SK-N-MC (cell line): ENCODE measurements around the gene SLC9A9.

Source experiments
- DNase-seq: peaks from one replicate; pipeline ENCODE4 v3.0.0-alpha.2; 2011; ENCODE audit warnings: low read depth, low spot score
- H3K27ac ChIP-seq: fragments of 200-600 bp; sonication (generic); 2 replicates; pipeline ENCODE4 v1.5.1; 2016; ENCODE audit warnings: mixed run types
- H3K36me3 ChIP-seq: fragments of 200-600 bp; sonication (generic); 2 replicates; pipeline ENCODE4 v1.6.1; 2017; ENCODE audit warnings: antibody characterized with exemption, low read length, mixed read lengths; ENCODE audit not compliant: insufficient read depth
- H3K4me3 ChIP-seq: fragments of 200-600 bp; sonication (generic); 2 replicates; pipeline ENCODE4 v1.5.1; 2016
- H3K9ac ChIP-seq: fragments of 200-600 bp; sonication (generic); 2 replicates; pipeline ENCODE4 v1.8.0; 2017; ENCODE audit warnings: mixed run types, mixed read lengths; ENCODE audit not compliant: insufficient read length
- H3K9me3 ChIP-seq: fragments of 200-600 bp; sonication (generic); 2 replicates; pipeline ENCODE4 v1.6.1; 2017; ENCODE audit warnings: low read depth, mild to moderate bottlenecking, antibody characterized with exemption, low read length, moderate library complexity, mixed read lengths
- EZH2 ChIP-seq: fragments of 200-600 bp; sonication (generic); IDR thresholded peaks from one replicate; pipeline ENCODE4 v1.6.1; 2017; ENCODE audit warnings: antibody characterized with exemption
- FOXP2 ChIP-seq: optimal IDR thresholded peaks from 2 replicates; pipeline ENCODE3; 2011; ENCODE audit warnings: mild to moderate bottlenecking, moderate library complexity; ENCODE audit not compliant: insufficient read depth; ENCODE audit errors: extremely low read length, control extremely low read depth
- POLR2AphosphoS5 ChIP-seq: IDR thresholded peaks from 2 replicates; pipeline ENCODE4 v1.6.1; 2012; ENCODE audit warnings: mild to moderate bottlenecking, low read depth, low read length, borderline replicate concordance

SLC9A9 gene

DNA sequence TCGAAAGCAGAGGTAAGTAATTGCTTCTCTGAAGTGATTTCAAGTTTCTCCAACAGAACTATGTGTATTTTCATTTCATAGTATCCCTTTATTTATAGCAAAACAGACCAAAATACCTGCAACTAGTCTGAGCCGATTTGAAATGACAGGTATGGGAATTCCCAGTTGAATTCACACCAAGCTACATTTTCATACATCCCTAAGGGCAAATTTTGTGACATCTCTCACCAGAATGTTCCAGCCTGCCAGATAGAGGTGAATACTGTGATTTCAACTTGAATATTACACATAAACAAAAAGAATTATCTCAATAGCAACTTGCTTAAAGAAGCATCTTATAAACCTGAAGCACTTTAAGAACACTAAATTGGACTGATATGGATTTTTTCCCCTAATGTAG is 235.7 kb downstream of the SLC9A9 start:
- Histone ChIP-seq H3K9ac (no peak overlapping the region), H3K9me3 (no peaks in the 10 kb centered on the region), H3K36me3 (no peaks in the 10 kb centered on the region), H3K4me3 (no peak overlapping the region), H3K27ac (no peak overlapping the region)
- TF ChIP-seq EZH2 (no peak), FOXP2 (no peak), POLR2AphosphoS5 (no peak)
- no peak for DNase-seq

DNA sequence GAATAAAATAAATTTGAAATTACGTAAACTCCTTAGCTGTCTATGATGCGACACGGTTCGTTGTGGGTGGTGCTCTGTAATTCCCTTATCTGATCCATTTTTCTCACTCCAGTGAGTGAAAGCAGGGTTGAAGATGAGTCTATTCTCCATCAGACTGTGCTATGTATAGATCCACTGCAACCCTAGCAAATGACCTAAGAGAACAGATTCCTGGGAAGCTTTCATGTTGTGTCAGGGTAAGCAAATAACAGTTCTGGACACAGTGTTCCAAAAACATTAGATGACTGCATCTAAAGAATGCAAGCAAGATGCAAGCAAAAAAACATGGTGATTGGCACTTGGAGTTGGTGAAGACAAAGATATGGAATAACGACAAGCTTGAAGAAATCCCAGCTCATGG is 239.3 kb downstream of the SLC9A9 start:
- Histone ChIP-seq H3K9me3 (no peaks in the 10 kb centered on the region), H3K4me3 (no peak overlapping the region), H3K27ac (no peak overlapping the region), H3K9ac (no peak overlapping the region), H3K36me3 (no peaks in the 10 kb centered on the region)
- DNase-seq: no peak
- TF ChIP-seq FOXP2 (no peak), POLR2AphosphoS5 (no peak), EZH2 (no peak)

DNA sequence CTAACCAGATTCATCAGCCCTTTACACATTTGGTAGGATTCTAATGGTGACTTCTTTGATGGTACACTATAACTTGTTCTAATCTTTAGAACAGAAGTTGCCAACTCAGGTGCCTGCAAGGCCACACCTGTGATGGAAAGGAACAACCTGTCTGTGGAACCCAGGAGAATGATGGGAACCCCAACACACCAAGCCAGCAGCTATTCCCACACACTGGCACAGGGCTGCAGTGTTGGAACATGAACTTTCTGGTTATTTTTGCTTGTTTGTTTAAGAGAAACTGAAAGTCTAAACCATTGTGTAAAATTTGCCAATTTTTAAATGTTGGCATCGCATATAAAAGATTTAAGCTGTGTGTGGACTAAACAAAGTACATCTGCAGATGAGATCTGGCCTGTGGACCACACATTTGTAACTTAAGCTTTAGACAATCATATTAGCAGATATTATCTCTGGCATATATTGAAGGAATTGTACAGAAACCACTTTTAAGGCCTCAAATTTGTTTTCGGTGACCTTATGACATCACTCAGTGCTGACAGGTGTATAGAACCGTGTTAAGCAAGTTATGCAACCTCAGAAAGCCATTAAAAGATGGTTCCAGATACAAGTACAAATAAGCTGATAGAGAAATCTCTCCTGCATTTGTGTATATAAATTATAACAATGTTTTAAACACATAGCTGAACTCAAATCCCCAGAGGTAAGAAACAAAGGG is 242.9 kb downstream of the SLC9A9 start:
- no peaks in the 10 kb centered on the region for H3K9me3 ChIP-seq
- H3K36me3 ChIP-seq: no peaks in the 10 kb centered on the region
- no peak overlapping the region for H3K4me3 ChIP-seq
- no peak overlapping the region for H3K9ac ChIP-seq
- no peak for DNase-seq
- TF ChIP-seq EZH2 (no peak), POLR2AphosphoS5 (no peak), FOXP2 (no peak)
- no peak overlapping the region for H3K27ac ChIP-seq

DNA sequence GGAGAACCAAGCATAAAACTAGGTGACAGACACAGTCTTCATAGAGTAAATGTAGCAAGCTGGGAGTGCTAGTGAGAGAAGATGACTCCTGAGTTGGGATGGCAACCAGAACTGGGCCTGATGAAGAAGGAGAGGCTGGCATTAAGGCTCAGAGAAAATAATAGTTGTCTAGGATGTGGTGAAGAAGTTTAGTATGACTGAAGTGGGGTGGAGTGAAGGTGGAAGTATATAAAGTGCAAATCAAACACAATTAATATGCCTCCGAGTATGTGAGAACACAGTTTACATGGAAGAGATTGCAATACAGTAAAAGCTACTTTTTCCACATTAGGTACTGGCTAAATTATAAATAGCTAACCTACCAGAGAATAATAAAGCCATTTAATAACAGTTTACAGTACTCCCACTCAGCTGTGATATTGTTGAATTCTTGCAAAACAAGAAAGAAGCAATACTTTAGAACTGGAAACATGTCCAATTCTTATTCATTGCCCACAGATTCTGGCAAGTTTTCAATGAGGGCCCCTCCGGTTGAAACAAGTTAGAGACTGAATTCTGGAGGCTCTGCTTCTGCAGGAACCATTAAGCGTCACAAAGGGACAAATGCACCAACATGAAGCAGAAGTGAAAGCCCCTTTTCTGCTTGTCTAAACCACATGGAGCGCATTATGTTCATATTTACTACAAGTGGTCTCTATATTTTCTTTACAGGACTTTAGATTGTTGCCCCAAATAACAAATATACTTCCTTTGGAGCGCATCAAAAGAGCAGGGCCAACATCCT is 243.7 kb downstream of the SLC9A9 start:
- TF ChIP-seq EZH2: no peak

DNA sequence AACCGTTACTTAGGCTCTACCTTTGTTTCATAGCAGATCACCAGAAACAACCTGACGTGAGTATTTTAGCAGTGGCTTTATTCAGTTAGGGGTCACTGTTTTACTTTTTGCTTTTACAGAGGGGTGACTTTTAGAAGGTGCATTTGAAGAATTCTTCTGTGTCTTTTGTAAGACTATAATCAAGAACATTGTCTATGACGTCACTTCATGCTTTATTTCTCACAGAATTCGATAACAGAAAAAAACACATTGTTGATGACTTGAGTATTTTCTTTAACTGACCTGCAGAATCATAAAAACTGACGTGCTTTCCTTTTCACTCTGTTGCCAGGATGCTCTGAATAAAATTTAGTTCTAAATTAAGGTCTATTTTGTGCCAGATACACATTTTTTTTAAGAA is 244.5 kb downstream of the SLC9A9 start:
- TF ChIP-seq POLR2AphosphoS5 (no peak), EZH2 (no peak), FOXP2 (no peak)
- H3K4me3 ChIP-seq: no peak overlapping the region
- no peaks in the 10 kb centered on the region for H3K36me3 ChIP-seq
- DNase-seq: no peak
- H3K9ac ChIP-seq: no peak overlapping the region
- H3K9me3 ChIP-seq: no peaks in the 10 kb centered on the region
- H3K27ac ChIP-seq: no peak overlapping the region

More for the DNA sequence above, 243.7 kb downstream of the SLC9A9 start:
- no peaks in the 10 kb centered on the region for H3K9me3 ChIP-seq
- no peaks in the 10 kb centered on the region for H3K36me3 ChIP-seq
- no peak for DNase-seq
- no peak overlapping the region for H3K9ac ChIP-seq
- H3K27ac ChIP-seq: no peak overlapping the region
- H3K4me3 ChIP-seq: no peak overlapping the region

DNA sequence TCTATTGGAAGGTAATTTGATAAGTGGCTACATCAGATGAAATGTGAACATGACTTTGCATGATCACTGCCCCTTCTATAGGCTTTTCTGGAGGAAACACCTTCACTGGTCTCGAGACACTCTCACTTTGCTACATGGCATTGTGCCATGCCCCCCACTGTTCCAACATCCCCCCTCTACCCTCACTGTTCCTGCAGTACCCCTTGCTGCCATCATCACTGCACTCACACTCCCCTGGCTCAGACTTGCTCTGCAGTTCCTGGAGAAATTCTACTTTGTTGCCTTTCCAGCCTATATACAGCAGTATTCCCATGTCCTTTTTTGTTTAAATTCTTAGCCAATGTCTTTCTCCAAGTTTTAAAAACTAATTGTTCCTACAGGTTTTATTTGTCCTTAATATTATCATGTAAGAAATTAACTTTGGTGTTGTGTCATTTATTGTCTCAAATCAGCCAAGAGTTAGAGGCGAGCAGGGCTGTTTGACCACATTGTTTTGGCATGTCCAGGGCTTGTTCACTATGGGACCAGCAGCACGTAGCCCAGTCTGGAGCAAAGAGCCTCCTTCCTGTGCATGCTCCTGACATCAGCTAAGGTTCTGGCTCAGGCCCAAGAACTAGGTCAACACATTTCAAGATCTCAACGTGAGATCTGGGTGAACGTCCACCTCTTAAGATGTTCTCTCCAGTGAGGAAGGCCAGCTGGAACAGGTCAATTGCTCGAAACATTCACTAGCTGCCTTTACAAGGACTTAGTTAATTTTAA is 246.4 kb downstream of the SLC9A9 start:
- no peak overlapping the region for H3K4me3 ChIP-seq
- TF ChIP-seq FOXP2: no peak
- TF ChIP-seq POLR2AphosphoS5: no peak
- TF ChIP-seq EZH2: no peak
- H3K9ac ChIP-seq: no peak overlapping the region
- no peak for DNase-seq
- H3K27ac ChIP-seq: no peak overlapping the region
- no peaks in the 10 kb centered on the region for H3K9me3 ChIP-seq
- no peaks in the 10 kb centered on the region for H3K36me3 ChIP-seq

DNA sequence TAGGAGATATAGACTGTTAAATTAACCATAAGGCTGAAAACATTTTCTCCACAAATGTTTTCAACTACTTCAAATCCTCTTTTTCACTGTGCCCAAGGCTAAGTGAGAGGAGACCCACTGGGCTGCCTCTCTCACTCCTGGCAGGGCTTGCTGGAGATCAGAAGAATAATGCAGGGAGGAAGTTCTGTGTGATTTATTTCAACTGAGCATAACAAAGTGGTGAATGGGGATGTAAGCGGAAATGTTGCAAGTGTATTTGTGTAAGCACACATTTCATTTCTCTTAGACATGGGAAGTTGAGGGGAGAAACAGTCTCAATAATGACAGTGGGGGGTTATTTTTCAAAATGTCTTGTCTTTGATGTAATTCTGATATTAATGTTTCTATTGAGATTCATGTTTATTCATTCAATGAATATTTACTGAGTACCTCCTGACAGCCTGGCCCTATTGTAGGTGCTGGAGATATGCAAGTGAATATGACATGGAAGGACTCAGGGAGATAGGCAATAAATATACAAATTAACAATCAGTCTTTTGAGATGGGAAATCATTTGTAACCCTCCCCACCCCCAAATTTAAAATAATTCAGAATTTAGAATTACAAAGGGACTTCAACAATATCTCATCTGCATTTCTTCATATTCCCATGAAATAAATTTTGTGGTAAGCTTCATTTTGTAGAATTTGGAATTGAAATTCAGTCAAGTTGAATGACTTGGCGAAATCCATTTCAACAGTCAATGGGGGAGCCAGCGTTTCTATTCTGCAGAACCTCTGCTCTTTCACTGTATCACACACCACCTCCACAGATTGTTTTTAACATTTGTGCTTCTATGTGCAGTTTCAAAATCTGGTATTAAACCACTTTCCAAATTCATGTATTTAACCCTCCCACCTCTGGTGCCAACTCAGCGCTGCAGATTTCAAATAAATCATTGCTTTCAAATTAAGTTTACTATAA is 247.2 kb downstream of the SLC9A9 start:
- H3K4me3 ChIP-seq: no peak overlapping the region
- TF ChIP-seq EZH2 (no peak), POLR2AphosphoS5 (no peak; the same call in 1 of the 2 replicates), FOXP2 (peak; percentile 80)
- H3K9ac ChIP-seq: no peak overlapping the region
- H3K36me3 ChIP-seq: no peaks in the 10 kb centered on the region
- no peaks in the 10 kb centered on the region for H3K9me3 ChIP-seq
- H3K27ac ChIP-seq: no peak overlapping the region
- peak; percentile 95 for DNase-seq
